K562 (cell line): ENCODE measurements around the gene ERBB4.

ENCODE experiments used
- ARNT ChIP-seq, 2 experiments: fragments of 450-650 bp; IDR thresholded peaks; 2 replicates each; pipeline ENCODE4 v1.6.1; 2016; ENCODE audit warnings: mild to moderate bottlenecking in 1 of 2
- CTCF ChIP-seq, 3 experiments: IDR thresholded peaks in 2 of 3; conservative IDR thresholded peaks in 1 of 3; 2 replicates each; pipeline ENCODE4 v1.5.1; 2011 to 2012; ENCODE audit warnings: low read length in 3 of 3, mild to moderate bottlenecking in 3 of 3, control low read depth in 2 of 3, improper control_type of control experiment in 1 of 3, inconsistent platforms in 1 of 3, low read depth in 1 of 3, mixed read lengths in 1 of 3, moderate library complexity in 1 of 3; ENCODE audit not compliant: insufficient read depth in 2 of 3
- EP300 ChIP-seq: IDR thresholded peaks from 2 replicates; pipeline ENCODE4 v1.6.1; 2012; ENCODE audit warnings: low read length, improper control_type of control experiment
- GTF3C2 ChIP-seq: IDR thresholded peaks from 3 replicates; pipeline ENCODE4 v1.6.1; 2011; ENCODE audit warnings: borderline replicate concordance, mild to moderate bottlenecking, moderate library complexity; ENCODE audit not compliant: insufficient read length; ENCODE audit errors: extremely low read depth
- HMGN3 ChIP-seq: IDR thresholded peaks from 2 replicates; pipeline ENCODE4 v1.6.1; 2011; ENCODE audit warnings: borderline replicate concordance, low read depth, mild to moderate bottlenecking, mixed read lengths, low read length; ENCODE audit not compliant: insufficient read length; ENCODE audit errors: extremely low read depth
- HNRNPK ChIP-seq: fragments of 200-400 bp; formaldehyde crosslinking; IDR thresholded peaks from one replicate; pipeline ENCODE4 v1.6.1; 2018; ENCODE audit warnings: mild to moderate bottlenecking, low read depth, low read length; ENCODE audit not compliant: poor library complexity, severe bottlenecking
- MYNN ChIP-seq, 2 experiments: sonication (generic); formaldehyde crosslinking in 1 of 2; IDR thresholded peaks; 2 replicates each; pipeline versions ENCODE4 v1.5.0 to v1.6.1; 2016 to 2020; ENCODE audit warnings: antibody characterized with exemption in 1 of 2, missing genetic modification reagents in 1 of 2
- RCOR1 ChIP-seq, 2 experiments: IDR thresholded peaks; 2 replicates each; pipeline ENCODE4 v1.6.1; 2012; ENCODE audit warnings: low read depth in 2 of 2, low read length in 2 of 2, borderline replicate concordance in 1 of 2, improper control_type of control experiment in 1 of 2
- RFX5 ChIP-seq: IDR thresholded peaks from 2 replicates; pipeline ENCODE4 v1.6.1; 2011; ENCODE audit warnings: low read depth, mild to moderate bottlenecking, improper control_type of control experiment, low read length
- TBP ChIP-seq: optimal IDR thresholded peaks from 2 replicates; pipeline ENCODE3; 2011; ENCODE audit warnings: low read depth, low read length, improper control_type of control experiment
- USF1 ChIP-seq: sonication (generic); formaldehyde crosslinking; IDR thresholded peaks from 2 replicates; pipeline ENCODE4 v1.9.0; 2022; ENCODE audit warnings: mild to moderate bottlenecking, missing genetic modification reagents
- ZNF184 ChIP-seq: sonication (generic); formaldehyde crosslinking; IDR thresholded peaks from 2 replicates; pipeline ENCODE4 v1.5.0; 2020; ENCODE audit warnings: missing genetic modification reagents
- ZNF23 ChIP-seq: fragments of 250-450 bp; sonication (Bioruptor Pico); IDR thresholded peaks from 2 replicates; pipeline ENCODE4 v1.4.0; 2020; ENCODE audit warnings: mild to moderate bottlenecking
- ZNF41 ChIP-seq: fragments of 250-450 bp; sonication (Bioruptor Pico); conservative IDR thresholded peaks from 2 replicates; pipeline ENCODE4 v1.4.0; 2020; ENCODE audit warnings: mild to moderate bottlenecking

- TF ChIP-seq HNRNPK, result no peak
- TF ChIP-seq CTCF (IDR thresholded peaks at IDR 0.05 in 2 of 3, conservative IDR thresholded peaks at IDR 0.05 in 1 of 3; ENCODE audit: insufficient read depth in 2 of 3, low read depth in 1 of 3, low read length in 3 of 3), result no peak
- no peak for TF ChIP-seq RCOR1 (IDR thresholded peaks at IDR 0.05; ENCODE audit: borderline replicate concordance in 1 of 2, low read depth in 2 of 2, low read length in 2 of 2)
- no peak for TF ChIP-seq TBP
- TF ChIP-seq GTF3C2, result no peak
- no peak for TF ChIP-seq ZNF41 (CRISPR knock-in tag)
- no peak for TF ChIP-seq ARNT (IDR thresholded peaks at IDR 0.05)
- TF ChIP-seq EP300, result no peak
- no peak for TF ChIP-seq HMGN3
- TF ChIP-seq ZNF184 (CRISPR knock-in tag), result no peak
- TF ChIP-seq MYNN (IDR thresholded peaks at IDR 0.05), result no peak
- TF ChIP-seq MYNN (CRISPR knock-in tag; IDR thresholded peaks at IDR 0.05), result no peak
- TF ChIP-seq ZNF23 (CRISPR knock-in tag), result no peak
- TF ChIP-seq USF1 (CRISPR knock-in tag), result no peak
- TF ChIP-seq RFX5, result no peak
These were observed 146.6 kb downstream of the ERBB4 start for GRCh38 chr2:212392043-212392442.
